GM04504 (cell line): ENCODE data around the gene SETBP1.

Source experiments
- DNase-seq: peaks from one replicate; pipeline ENCODE4 v3.0.0-alpha.2; 2012; ENCODE audit warnings: low read depth

Gene SETBP1

DNA sequence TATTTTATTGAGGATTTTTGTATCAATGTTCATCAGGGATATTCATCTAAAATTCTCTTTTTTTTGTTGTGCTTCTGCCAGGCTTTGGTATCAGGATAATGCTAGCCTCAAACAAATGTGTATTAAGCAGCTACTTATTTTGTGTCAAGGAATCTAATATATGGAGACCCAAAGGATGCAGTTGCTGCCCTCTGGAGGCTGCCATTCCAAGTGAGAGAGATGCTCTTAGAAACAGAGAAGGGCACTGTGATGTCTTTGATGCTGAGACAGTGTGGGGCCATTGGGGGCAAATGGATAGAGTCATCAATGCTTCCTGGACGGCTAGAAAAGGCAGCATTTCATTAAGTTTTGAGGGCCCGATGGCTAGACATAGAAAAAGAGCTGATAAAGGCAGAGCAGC is 292.6 kb downstream of the SETBP1 start:
- no peak for DNase-seq

DNA sequence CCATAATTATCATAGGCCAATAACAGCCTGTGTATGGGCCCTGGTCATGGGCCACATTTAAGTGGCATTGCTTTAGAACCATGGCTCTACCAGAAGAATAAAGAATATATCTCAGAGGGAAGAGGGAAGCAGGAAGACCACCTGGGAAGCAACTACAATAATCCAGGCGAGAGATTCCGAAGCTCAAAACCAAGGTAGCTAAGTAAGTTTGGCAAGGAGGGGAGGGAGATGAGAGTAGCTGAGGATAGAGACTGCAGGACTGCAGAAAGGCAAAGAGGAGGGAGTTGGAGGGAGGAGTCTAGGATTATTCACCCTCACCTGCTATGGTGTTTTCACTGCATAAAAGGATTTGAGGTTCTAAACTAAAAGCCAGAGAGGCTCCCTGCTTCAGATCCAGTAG is 293.5 kb downstream of the SETBP1 start:
- no peak for DNase-seq

DNA sequence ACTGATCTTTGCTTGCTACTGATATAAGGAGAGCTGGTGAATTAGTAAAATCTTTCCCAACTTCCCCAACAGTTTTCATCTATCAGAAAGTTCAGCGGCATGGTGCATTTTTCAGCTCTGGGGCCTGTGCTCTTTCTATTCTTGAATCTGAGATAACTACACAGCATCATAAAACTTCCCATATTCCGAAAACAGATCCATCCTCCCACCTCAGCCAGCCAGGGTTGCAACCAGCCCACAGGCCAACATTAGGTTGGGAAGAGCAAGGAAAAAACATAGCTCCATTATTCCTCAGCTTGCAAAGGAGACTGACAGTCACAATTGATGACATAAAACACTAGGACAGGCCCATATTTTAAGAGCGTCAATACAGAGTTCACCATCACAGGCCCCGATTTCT is 297.2 kb downstream of the SETBP1 start:
- no peak for DNase-seq

DNA sequence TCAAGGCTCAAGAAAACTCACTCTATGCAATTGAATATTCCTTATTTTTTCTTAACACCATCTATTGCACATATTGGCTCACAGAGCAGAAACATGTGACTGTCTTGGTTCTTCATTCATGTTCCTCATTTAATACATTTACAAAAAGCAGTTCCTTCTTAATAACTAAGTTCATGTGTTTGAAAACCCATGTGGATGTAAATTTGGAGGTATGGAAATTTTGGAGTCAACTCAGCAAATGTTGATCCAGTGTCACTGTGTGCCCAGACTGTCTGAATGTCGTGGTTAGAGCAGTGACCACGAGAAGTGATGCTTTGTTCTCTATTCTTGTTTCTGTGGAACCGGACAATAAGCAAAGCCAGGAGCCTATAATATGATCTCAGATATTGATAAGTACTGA is 299.1 kb downstream of the SETBP1 start:
- no peak for DNase-seq

DNA sequence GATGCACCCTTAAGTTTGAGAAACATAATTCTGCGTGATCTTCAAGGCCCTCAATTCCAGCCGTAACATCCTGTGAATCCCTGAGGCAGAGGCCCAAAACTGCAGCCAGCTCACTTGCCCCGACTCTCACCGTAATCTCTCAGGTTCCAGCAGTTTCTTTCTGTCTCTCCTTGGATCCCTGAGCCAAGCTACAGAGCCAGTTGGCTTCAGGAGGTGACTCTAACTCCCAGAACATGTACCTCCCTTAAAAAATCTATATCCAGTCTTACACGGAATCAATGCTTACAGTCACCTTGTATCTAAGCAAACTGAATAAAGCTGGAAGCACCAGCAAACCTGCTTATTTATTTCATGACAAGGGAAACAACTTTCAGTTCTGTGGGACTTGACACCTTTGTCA is 300.4 kb downstream of the SETBP1 start:
- DNase-seq: no peak

DNA sequence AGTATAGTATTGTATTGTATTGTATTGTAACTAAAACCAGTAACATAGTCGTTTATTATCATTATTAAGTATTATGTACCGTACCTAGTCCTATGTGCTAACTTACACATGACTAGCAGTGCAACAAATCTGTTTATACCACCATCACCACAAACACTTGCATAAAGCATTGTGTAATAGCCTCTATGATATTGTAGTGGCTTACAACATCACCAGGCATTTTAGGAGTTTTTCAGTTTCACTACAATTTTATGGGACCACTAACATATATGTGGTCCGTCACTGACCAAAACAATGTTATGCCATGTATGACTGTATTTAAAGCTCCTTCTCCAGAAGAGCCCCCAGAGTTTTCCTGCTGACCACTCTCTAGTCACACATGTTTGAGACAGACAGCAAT is 306.2 kb downstream of the SETBP1 start:
- DNase-seq: no peak

DNA sequence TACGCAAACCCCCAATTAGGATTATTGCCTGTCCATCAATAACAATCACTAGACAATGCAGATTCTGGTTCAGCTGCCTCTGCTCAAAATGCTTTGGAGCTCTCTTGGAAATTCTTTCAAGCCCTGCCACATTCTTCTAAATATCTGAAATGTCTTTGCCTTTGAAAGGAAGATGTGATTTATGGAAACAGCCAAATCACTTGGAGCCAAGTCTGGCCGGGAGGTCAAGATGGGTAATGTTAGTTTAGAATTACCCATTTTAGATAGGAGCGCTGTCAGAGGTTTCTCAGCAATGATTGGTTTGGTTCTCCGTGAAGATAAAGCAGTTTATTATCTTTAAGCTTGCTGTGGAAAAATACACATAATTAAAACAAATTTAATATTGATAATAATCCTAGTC is 306.7 kb downstream of the SETBP1 start:
- no peak for DNase-seq

DNA sequence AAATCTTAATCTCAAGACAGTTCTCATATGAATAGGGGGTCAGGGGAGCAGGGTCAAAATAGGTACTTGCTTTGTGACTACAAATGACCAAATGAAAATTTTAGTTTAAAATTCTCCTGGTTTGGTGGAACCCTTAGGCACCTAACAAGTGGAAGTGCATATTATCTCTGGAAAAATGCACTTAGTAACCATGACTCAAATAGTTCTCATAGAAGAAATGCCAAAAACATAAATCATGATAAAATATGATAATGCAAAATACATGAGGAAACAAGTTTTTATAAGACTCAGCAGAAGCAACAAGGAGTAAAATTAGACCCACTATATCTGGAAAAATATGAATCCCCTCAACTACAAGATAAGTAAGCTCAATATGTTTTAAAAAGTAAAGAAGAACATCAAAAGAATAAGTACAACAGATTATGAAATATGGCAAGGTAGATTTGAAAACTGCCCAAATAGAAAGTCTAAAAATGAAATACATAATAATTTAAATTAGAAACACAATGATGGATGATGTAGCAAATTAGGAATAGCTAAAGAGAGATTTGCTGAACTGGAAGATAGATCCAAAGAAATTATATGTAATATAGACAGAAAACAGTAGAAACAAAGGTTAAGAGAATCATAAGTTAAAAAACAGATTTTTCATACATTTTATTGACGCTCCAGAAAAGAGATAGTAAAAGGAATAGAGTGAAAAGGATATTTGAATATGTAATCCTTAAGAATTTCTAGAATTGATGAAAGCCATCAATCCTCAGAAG is 308.3 kb downstream of the SETBP1 start:
- no peak for DNase-seq

DNA sequence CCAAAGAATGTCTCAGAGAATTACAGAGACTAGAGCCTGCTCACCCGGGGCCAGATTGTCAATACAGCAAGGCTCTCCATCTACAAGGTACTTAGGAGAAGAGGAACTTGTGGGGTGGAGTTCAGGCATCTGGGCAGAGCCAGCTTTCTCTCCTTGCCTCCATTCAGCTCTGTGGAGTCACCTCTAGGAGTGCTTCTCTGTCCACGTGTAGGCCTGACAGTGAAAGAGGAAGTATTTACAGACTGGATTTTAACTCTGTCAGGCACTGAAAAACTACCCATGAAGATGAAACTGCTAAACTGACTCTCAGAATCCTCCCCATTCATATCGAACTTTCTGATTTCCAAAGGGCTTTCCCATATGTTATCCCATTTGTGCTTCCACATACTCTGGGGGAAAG is 315.6 kb downstream of the SETBP1 start:
- no peak for DNase-seq

DNA sequence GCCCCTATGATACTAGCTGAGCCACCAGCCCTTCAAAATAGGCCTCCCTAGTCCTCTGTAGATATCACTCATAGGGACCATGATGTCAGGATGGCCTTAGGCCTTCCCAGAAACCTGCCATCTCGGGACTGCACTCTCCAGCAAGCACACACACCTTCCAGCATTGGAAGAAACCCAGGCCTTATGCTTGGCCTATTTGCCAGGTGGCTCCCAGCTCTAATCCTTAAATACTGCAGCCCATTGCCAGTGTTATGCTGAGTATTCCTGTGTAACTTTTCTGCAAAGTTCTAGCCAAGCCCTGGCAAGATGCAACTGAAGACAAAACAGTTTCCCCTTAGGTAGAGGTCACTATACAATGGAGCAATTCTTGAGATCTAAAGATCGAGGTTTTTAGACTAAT is 316.5 kb downstream of the SETBP1 start:
- no peak for DNase-seq

DNA sequence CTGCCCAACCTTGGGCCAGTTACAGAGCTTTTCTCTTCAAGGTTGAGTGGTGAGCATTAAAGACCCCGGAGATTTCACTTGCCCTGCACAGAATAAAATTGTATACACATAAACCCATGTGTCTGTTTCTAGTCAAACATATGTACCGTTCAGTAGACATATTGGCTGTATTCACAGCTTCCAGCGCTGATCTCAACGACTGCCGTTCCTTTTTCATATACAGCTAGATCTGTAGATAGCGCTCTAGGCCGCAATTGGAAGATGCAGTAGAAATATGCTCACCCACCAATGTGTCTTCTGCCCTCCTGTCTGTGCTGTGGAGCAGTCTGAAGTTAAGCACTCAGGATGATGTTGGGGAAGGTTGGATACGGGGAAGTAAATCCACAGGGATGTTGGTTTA is 317.7 kb downstream of the SETBP1 start:
- DNase-seq: no peak

DNA sequence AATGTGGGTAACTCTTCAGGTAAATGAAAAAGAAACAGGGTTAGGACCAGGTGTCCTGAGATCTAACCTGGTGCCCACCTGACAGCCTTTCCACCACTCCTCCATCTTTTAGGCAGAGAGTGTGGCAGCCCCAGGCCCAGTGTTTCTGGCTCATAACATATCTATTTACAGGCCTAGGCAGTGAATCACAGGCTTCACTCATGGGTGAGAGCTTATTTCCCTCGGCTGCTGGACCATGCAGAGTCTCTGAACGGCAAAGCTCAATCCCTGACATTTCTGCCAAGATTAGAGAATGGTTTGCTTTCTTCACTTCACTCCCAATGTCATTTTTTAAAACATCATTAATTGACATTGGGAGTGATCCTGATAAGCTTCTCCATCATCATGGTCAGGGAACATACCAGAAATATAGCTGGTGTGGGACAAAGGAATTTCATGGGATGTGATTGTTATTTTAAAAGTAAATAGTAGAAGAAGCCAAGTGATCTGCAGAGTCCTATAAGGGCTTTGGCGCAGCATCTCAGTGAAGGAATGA is 323.9 kb downstream of the SETBP1 start:
- no peak for DNase-seq

DNA sequence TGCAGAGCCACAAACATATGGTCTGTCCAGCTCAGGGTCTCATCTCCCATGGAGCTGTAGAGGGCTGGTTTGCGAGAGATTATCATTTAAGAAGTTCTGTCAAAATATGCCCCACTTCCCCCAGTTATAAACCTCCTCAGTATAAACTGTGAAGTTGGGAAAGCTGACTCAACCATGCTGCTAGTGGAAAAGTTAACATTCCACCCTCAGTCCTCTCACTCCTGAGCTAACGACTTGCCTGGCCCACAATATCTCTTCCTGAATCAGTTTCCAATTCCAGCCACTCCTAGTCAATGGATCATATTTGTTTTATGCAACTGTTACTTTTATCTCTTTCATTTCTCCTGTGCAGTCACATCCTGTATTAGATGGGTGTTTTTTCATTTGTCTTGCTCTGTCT is 326.2 kb downstream of the SETBP1 start:
- DNase-seq: no peak

DNA sequence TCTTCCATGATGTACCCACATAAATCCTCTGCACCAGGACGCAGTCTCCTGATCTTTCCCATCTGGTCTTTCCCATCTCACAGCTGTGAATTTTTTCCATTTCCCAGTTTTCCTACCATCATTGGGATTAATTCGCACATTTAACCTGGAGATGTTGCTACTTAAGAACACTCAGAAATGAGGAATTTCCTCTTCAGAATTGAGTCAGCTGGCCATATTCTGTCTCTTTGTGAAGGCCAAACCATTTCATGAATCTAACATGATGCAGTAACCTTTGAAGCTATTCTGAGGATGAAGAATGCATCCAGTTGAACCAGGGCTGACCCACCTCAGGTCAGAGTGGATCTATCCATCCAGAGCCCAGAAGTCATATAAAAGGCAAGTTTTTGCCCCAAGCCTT is 326.8 kb downstream of the SETBP1 start:
- no peak for DNase-seq

DNA sequence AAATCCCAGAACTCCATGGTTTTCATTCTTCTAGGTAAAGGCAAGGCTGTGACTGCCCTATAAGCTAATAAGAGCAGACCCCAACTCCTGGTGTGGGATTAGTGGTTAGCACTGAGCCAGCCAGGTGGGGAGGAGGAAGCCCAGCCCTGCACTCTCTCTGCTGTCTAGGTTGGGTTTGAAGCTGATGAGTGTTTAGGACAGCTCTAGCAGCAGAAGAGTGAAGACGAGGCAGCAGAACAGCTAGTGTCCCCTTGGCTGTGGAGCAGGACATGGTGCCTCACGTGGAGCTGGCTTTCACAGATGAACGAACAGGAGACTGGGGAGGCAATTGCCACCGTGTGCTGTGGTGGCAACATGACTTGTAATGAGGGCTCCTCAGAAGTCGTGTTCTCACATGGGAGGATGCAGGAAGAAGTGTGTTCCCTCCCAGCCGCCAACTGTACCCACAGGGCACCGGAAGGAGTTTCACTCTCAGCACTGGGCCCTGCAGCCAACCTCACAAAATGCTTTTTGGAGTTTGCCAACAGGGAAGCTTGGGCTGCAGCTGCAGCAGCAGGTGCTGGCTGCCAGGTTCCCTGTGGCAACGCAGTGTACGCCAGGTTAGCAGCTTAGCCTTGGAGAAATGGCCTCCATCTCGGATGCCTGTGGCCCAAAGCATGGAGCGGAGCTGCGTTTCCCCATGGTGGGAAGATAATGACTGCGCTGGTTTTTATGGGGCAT is 328.2 kb downstream of the SETBP1 start:
- no peak for DNase-seq

DNA sequence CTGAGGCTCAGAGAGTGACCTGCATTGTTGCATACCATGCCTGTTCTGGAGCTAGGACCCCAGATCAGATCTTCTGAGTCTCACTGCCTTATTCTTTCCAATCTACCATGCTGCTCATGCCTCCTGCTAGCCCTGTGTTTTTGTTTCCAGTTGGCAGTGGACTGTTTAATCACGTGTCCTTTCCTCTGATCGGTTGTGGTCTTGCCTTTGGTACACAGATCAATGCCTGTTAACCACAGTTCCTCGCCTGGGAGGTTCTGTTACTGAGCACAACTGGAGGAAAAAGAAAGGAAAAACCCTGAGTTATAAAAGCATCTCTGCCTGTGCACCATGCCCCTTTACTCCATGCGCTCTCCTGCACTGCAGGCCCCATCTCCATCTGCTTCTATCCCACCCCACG is 329.1 kb downstream of the SETBP1 start:
- DNase-seq: no peak

DNA sequence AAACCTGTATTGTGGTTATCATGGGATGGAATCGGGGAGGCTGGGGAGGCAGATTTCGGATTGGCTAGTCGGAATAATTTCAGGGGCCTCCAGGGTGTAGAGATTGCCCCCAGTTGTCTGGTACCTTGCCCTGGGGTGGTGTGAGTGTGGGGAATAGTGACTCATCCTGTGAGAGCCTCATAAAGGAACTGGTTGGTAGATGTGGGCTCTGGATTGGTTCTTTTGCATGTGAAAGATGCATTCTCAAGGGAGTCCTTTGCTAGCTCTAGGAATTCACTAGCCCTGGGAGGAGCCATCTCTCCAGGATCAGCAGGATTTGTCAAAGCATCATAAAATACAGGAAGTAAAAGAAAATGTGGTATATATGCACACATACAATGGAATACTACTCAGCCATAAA is 331.6 kb downstream of the SETBP1 start:
- DNase-seq: no peak

DNA sequence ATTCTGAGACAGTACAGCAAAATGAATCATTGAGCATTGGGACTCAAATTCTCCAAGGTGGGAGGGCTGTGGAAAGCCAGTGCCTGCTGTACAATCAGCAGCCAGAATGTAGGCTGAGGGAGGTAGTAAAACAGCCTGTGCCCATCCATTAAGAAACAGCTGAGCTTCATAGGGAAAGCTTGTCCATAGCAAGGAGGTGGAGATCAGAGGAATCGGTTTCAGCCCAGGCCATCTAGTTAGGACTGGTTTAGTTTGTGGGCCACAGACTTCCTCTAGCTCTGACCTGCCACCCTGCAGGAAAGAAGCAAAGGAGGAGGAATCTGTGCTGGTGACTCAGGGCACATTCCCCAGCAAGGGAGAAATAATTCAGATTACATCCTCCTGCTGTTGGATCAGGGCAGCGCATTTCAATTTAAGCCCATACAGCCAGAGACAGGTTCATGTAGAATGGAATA is 333.4 kb downstream of the SETBP1 start:
- peak; percentile 62 for DNase-seq

DNA sequence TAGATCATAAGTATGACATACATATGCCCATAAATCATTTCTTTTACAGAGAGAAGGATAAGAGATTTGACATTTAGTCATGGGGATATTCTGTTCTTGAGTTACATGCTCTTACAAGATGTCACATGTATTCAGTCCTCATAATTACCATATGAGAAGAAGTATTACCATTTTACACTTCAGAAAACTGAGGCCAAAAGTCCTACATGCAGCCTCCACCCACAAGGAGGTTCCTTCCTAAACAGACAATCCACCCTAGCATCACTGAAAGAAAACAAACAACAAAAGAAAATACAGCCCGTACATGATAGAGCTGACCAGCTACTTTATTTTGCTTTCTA is 335.1 kb downstream of the SETBP1 start:
- DNase-seq: no peak

DNA sequence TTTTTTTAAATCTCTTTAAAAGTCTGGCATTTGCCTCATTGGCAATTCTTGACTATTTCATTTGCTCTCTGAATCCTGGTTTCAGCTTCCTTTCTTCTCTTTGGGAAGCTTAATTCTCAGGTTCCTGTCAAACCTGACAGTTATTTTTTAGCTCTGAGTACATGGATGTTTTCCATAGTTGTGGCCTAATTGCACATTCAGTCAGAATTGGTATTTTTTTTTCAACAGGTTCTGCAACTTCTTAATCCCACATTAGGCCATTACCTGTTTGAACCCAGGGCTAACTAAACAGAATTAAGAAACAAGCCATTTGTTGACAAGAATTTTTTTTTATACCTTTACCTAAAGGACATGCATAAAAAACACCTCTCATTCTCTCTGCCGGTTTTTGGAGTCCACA is 338.8 kb downstream of the SETBP1 start:
- DNase-seq: no peak

DNA sequence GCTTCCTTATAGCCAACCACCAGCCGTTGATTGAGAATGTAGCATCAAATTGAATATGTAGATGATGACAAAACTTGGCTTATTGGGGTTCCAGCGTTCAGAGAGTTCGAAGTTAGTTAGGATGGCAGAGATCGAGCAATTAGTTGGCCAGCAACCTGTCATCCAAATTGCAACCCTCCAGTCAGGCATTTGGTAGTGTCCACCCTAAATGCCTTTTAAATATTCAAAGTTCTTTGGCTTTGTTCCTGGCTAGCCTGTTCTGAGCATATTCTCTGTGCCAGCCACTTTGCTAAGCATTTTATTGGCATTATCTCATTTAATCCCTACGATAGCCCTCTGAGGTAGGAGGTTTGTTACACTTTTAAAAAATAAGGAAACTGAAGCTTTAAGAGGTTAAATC is 342.8 kb downstream of the SETBP1 start:
- no peak for DNase-seq

DNA sequence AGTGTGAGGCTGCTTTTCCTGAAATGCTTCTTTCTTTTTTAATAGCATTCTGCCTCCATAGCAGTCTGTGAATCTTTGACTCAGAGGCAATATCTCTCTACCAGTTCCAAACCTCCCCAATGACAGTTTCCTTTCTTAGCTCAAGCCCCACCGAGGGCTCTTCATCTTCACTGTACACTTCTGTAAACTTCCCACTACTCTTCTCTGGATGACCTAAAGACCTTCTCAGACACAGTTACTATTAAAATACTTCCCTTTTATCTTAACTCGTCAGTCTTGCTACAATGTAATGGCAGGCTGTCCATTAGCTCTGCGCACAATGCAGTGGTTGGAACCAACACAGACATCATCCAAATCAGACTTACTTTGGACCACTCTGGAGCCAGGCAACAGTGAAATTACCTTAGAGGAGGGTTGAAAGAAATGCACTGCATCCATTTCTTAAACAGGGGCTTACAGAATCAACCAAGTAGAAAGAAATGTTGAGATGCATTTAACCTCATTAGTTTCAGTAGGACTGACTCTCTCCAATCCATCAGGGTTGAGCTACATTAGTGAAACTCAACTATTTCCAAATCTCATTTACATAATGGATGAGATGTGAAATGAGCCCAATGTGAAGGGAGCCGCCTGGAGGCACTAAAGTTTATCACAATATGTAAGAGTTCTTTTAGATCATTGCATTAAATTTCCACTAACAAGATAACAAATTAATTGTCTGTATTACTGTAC is 343.8 kb downstream of the SETBP1 start:
- no peak for DNase-seq

DNA sequence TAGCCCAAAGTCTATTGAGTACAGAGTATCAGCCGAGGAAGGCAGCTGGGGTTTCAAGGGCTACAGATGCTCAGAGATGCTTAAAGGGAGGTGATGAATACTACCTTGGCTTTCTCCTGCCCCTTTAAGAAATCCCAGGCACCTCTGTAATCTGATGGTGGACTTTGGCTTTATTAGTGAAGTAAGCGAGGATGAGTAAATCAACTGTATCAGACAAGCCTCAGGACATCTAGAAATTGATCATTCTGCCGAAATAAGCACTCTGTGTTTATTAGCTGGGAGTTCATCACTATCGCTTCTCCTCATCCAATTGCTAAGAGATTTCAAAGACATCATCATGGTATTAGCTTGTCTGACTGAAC is 344.4 kb downstream of the SETBP1 start:
- no peak for DNase-seq
